ENCODE data around the gene DCDC2C.

Gene DCDC2C

DNA sequence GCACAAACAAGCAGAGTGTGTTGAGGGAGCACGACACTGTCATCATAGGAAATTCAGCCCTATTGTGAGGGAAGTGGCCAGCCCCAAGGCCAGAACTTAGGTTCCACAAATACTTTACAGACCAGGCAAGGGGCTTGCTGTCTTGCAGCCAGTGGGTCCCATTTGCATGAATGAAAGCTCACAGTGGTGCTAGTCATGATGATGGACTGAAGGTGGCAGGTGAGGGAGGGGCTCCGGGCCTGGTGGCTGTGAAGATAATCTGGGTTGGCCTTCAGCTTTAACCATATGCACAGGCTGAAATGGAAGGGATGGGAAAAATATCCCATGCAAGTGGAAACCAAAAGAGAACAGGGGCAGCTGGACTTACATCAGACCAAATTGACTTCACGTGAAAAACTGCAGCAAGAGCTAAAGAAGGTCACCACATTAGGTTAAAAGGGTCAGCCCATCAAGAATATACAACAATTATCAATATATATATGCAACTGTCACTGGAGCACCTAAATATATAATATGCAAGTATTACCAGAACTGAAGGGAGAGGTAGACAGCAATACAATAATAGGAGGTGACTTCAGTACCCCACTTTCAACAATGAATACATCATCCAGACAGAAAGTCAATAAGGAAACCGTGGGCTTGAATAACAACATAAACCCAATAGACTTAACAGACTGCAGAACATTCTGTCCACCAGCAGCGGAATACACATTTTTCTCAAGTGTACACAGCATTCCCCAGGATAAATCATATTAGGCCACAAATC, 39.6 kb downstream of the DCDC2C start:
- DNase-seq (ENCODE audit: low read depth in 4 of 4, low spot score in 1 of 4): no peak

DNA sequence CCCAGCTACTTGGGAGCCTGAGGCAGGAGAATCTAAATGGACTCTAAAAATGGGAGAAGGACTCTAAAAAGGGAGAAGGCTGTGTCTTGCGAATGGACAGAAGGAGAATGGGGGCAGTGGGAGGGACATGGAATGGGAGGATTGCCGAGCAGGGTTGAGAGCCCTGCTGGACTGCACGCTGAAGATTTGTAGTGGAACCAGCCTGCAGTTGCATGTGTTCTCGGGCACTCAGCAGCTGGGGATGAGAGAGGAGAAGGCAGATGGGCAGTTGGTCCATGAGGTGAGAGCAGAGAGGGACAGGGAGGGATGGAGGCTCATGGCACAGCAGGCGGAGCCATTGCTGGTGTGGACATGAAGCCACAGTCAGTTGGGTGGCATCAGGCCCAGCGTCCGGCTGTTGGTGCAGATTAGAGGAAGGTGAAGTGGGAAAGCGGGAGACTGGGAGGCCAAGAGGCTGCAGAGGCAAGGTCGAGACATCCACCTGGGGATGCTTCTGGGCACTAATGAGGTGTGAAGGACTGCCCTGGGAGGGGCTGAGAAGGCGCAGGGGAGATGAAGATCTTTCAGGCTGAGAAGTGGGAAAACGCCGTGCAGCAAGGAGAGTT, 40.7 kb downstream of the DCDC2C start:
- DNase-seq (ENCODE audit: low read depth in 4 of 4, low spot score in 1 of 4): no peak

DNA sequence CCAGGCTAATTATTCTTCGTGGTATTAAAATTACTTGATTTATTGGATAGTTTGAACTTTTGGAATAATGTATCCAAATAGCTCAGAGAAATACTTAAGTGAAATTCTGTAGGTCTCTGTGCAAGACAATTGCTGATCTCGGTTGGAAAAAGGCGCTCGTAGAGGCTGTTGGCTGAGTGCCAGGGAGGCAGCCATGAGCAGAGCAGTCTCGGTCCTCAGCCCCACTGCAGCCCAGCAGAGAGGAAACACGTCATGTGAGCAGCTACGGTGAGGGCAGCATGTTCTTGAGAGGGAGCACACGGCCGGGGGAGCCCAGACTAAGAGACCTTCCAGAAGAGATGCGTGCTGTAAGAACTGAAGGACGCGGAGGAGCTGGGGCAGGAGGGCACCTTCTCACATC, 42.5 kb downstream of the DCDC2C start:
- no peak for DNase-seq (ENCODE audit: low read depth in 4 of 4, low spot score in 1 of 4)

DNA sequence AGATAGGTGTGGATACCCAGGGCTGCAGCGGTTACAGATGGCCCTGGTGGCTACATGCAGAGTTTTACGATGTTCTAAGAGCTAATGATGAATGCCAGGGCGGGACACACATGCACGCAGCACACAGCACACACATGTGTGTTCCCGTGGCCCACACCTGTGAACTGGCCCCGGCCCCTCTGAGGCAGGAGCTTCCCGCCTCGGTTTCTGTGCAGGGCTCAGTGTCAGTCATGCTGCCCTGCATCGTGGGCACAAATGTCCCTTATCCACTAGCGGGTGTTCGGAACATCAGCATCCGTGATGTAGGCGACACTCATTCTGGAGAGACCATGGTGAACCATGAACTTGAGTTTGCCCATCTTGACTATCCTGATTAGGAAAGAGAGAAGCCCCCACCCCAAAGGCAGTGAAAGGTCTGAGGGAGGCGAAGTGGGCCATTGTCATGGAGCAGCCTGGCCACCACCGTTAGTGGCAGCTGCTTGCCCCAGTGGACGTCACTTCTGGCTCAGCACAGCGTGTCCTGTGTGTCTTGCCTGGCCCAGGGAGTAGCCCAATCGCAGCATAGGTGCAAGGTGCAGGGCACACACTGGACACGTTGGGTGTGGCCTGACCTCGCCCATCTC, 43.8 kb downstream of the DCDC2C start:
- no peak for DNase-seq (ENCODE audit: low read depth in 4 of 4, low spot score in 1 of 4)

GRCh38 chr2:3747826-3748225, 44.5 kb downstream of the DCDC2C start:
- DNase-seq (ENCODE audit: low read depth in 4 of 4, low spot score in 1 of 4): no peak

GRCh38 chr2:3749201-3749600, 45.8 kb downstream of the DCDC2C start:
- no peak for DNase-seq (ENCODE audit: low read depth in 4 of 4, low spot score in 1 of 4)

DNA sequence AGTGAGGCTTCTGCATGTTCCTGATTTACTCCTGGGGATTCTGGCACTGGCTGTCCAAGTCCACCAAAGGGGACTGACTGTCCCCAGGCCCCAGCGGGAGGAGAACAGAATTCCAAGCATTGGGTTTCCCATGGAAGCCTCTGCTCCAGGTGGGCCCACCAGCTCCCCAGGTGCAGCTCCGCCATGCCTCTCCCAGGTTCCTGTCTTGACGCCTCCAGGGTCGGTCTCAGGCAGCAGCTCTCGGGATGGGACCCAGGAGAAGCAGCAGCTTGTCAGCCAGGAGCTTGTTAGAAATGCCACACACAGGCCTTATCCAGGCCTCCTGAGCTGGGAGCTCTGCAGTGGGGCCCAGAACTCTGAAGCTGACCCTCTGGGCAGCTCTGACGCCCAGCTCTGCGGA, 47.9 kb downstream of the DCDC2C start:
- no peak for DNase-seq (ENCODE audit: low read depth in 4 of 4, low spot score in 1 of 4)

GRCh38 chr2:3751806-3752205, 48.4 kb downstream of the DCDC2C start:
- no peak for DNase-seq (ENCODE audit: low read depth in 4 of 4, low spot score in 1 of 4)

GRCh38 chr2:3752376-3752775, 49.0 kb downstream of the DCDC2C start:
- DNase-seq (ENCODE audit: low read depth in 4 of 4, low spot score in 1 of 4): no peak

DNA sequence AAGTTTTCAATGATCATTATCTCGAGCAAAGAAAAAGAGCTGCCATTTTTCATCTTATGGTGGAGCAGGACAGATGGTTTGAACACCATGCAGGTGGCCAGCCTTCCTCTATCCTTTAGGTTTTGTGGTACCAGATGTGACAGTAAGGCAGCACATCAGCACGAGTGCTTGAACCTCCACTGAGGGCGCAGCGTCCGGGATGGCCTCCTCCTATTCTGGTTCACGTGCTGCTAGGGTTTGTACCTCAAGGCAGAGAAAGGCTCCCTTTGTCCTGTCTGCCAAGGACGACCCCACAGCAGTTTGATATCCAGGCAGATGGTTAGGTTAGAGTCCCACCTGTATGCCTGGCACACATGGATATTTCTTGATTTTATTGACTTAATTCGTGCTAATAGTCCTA, 50.2 kb downstream of the DCDC2C start:
- no peak for DNase-seq (ENCODE audit: low read depth in 4 of 4, low spot score in 1 of 4)

GRCh38 chr2:3754280-3754679, 50.9 kb downstream of the DCDC2C start:
- no peak for DNase-seq (ENCODE audit: low read depth in 4 of 4, low spot score in 1 of 4)

GRCh38 chr2:3754795-3755194, 51.4 kb downstream of the DCDC2C start:
- DNase-seq (ENCODE audit: low read depth in 4 of 4, low spot score in 1 of 4): no peak

DNA sequence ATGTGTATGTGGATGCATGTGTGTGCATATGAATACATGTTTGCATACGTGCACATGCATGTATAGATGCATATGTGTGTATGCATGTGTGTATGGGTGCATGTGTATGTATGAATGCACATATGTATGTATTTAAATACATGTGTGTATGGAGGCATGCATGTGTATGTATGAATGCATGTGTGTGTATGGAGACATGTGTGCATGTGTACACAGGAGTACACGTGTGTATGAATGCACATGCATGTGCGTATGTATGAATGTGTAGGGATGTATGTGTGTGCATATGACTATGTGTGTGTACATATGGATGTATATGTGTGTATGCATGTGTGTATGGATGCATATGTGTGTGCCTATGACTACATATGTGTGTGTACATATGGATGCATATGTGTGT, 51.9 kb downstream of the DCDC2C start:
- DNase-seq (ENCODE audit: low read depth in 4 of 4, low spot score in 1 of 4): no peak

DNA sequence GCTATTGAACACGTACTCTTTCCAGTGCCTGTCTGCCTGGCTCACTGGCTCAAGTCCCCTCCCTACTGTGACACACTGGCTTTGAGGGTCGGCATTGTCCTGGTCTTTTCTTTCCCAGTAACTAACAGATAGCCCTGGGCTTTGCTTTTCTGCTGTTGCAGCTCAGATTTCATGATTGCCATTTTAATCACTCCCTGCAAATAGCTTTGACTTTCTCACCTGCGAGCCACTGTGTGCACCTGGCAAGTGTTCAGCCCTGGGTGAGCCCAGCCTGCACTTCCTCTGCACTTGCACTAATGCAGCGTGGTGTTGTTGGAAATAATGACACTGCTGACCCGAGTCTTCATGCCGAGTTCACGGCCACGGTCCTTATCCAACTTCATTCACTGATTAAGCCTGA, 52.9 kb downstream of the DCDC2C start:
- DNase-seq (ENCODE audit: low read depth in 4 of 4, low spot score in 1 of 4): no peak

- no peak for DNase-seq (ENCODE audit: low read depth in 4 of 4, low spot score in 1 of 4)
Observed at GRCh38 chr2:3758906-3759305, 55.5 kb downstream of the DCDC2C start.

DNA sequence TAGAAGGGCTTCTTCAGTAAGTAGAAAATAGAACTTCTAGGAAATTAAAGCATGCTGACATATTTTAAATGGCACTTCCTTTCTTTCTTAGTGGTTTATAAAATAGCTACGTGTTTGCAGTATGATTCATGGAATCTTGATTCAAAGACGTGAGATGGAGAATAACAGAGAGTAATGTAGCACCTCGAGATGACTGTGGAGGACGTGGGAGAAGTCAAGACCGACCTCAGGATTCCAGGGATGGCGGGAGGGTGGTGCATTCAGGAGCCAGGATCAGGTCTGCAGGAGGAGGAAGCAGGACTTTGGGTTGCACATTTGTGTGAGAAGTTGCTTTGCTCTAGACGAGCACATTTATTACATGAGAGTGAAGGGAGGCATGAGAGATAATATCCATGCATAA, 56.0 kb downstream of the DCDC2C start:
- no peak for DNase-seq (ENCODE audit: low read depth in 4 of 4, low spot score in 1 of 4)

DNA sequence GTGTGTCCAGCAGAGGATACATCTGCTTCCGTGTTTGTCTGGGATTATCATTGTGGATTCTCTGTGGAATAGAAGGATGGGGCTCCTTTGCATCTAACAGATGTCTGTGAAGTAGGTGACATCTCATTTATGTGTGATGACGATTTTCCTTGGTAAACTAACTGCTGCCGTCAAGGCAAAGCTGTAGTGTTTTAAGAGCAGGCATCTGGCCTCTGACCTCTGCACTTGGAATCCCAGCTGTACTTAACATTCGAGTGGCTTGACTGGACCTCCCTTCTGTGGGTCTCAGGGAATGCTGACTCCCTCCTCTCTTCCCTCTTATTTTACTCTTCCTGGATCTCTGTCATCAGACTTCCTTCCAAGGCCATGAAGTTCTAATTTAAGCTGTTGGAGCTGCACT, 56.4 kb downstream of the DCDC2C start:
- DNase-seq (ENCODE audit: low read depth in 4 of 4, low spot score in 1 of 4): no peak

DNA sequence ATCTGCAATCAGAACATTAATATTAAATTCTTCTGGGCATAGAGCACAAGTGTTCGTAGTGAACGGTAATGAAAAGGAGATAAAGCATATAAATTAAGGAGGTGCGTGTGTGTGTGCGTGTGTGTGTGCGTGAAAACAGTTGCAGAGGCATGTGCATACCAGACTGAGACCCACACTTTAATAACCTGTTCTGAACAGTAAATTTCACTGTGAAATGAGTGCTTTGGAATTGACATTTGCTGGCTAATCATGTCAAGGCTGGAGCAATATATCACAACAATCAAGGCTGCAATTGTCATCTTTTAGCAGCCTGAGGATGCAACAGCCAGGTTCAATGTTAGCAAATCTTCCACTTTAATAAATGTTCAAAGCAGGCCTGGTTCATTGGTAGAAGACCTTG, 57.9 kb downstream of the DCDC2C start:
- no peak for DNase-seq (ENCODE audit: low read depth in 4 of 4, low spot score in 1 of 4)

GRCh38 chr2:3762771-3763447, 59.5 kb downstream of the DCDC2C start:
- DNase-seq (ENCODE audit: low read depth in 4 of 4, low spot score in 1 of 4): no peak

- no peak for DNase-seq (ENCODE audit: low read depth in 4 of 4, low spot score in 1 of 4)
Observed at GRCh38 chr2:3766824-3767223, 63.4 kb downstream of the DCDC2C start.

DNA sequence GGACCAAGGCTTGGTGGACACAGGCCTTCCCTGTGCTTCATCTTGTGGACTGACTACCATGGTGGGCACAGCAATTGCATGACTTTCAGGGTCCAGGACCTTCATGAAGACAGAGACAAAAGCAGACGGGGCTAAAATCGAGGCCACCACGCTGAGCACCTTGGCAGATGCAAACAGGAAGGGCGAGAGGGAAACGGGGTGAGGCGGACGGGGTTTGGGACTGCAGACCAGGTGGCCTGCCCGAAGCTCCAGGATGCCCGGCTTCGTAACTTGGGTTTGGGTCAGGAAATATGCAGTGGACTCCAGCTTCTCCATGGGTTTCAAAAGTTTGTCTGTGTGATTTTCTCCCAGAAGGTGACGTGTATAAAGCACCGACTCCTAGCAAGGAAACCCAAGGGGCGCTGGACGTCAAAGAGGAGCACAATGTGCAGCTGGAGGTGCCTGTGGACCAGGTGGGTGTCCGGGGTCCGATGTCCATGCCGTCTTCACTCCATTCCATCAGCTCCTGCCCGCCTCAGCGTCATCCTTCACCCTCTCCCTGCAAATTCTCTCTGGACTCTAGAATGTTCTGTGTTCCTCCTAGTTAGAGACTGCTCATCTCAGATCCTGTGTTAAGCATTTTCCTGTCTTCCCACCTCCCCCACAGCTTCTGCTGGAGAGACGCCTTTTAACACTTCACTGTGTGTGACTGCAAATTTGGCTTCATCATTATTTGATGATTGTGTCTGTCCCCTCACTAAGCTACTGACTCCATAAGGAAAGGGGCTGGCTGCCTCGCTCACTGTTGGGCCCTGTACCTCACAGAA, 65.8 kb downstream of the DCDC2C start:
- no peak for DNase-seq (ENCODE audit: low read depth in 4 of 4, low spot score in 1 of 4)

Data from stimulated activated CD4-positive, alpha-beta T cell treated with anti-CD3 and anti-CD28 coated beads, Interleukin-1b, Interleukin-23, amount 100 ng/mL, for 24 hours (primary cell).